ENCODE results near the gene THSD4.

THSD4 gene

DNA sequence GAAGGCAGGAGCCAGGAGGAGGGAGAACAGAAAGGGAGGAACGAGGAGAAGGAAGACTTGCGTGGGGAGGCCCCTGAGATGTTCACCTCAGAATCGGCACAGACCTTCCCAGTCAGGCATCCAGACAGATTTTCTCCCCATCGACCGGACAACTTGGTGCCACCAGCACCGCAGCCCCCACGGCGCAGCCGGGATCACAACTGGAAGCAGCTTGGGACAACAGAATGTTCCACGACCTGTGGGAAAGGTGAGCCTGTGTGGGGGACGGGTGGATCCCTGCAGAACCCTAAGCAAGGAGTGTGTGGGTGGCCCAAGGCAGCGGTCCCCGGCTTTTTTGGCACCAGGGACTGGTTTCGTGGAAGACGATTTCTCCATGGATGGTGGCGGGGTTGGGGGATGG lies 622.5 kb downstream of the THSD4 start:
- TF ChIP-seq EZH2phosphoT487 (IDR thresholded peaks at IDR 0.05; ENCODE audit: borderline replicate concordance, low read length) (no peak), CTCF (IDR thresholded peaks at IDR 0.05; ENCODE audit: low read depth, low read length, poor library complexity, severe bottlenecking) (no peak)
- no peaks in the 10 kb centered on the region for H3F3A ChIP-seq (ENCODE audit: control insufficient read depth, insufficient read depth)
- H3K36me3 ChIP-seq (ENCODE audit: control insufficient read depth, low read length): no peaks in the 10 kb centered on the region
- no peaks in the 10 kb centered on the region for H4K20me1 ChIP-seq (ENCODE audit: control insufficient read depth, insufficient read depth, low read depth, low read length)
- no peak overlapping the region for H3K4me3 ChIP-seq (ENCODE audit: low read length)
- H3K4me2 ChIP-seq (ENCODE audit: low read length): no peak overlapping the region
- peaks cover 34% of the 10 kb centered on the region for H3K27me3 ChIP-seq (ENCODE audit: control insufficient read depth, low read length)
- H3K79me2 ChIP-seq (ENCODE audit: control insufficient read depth, low read length): no peaks in the 10 kb centered on the region
- H3K9me2 ChIP-seq (replicated peaks; ENCODE audit: control insufficient read depth, low read length): no peaks in the 10 kb centered on the region
- no peaks in the 10 kb centered on the region for H3K9me3 ChIP-seq (ENCODE audit: control insufficient read depth, insufficient read depth, low read length)
- peaks cover 14% of the 10 kb centered on the region for H3K4me1 ChIP-seq (ENCODE audit: control insufficient read depth, low read length)
- no peak overlapping the region for H3K27ac ChIP-seq (ENCODE audit: low read depth, low read length)

GRCh38 chr15:71739355-71739754 lies 624.1 kb downstream of the THSD4 start:
- H3K4me2 ChIP-seq (ENCODE audit: low read length): no peak overlapping the region
- H4K20me1 ChIP-seq (ENCODE audit: control insufficient read depth, insufficient read depth, low read depth, low read length): no peaks in the 10 kb centered on the region
- no peak for TF ChIP-seq EZH2phosphoT487 (IDR thresholded peaks at IDR 0.05; ENCODE audit: borderline replicate concordance, low read length)
- H3K4me1 ChIP-seq (ENCODE audit: control insufficient read depth, low read length): peaks cover 14% of the 10 kb centered on the region
- H3K36me3 ChIP-seq (ENCODE audit: control insufficient read depth, low read length): no peaks in the 10 kb centered on the region
- no peak overlapping the region for H3K27ac ChIP-seq (ENCODE audit: low read depth, low read length)
- H3F3A ChIP-seq (ENCODE audit: control insufficient read depth, insufficient read depth): no peaks in the 10 kb centered on the region
- no peaks in the 10 kb centered on the region for H3K9me3 ChIP-seq (ENCODE audit: control insufficient read depth, insufficient read depth, low read length)
- no peak overlapping the region for H3K4me3 ChIP-seq (ENCODE audit: low read length)
- peaks cover 44% of the 10 kb centered on the region for H3K27me3 ChIP-seq (ENCODE audit: control insufficient read depth, low read length)
- H3K79me2 ChIP-seq (ENCODE audit: control insufficient read depth, low read length): no peaks in the 10 kb centered on the region
- no peaks in the 10 kb centered on the region for H3K9me2 ChIP-seq (replicated peaks; ENCODE audit: control insufficient read depth, low read length)

GRCh38 chr15:71742964-71743363 lies 627.7 kb downstream of the THSD4 start:
- H3K4me3 ChIP-seq (ENCODE audit: low read length): no peak overlapping the region
- H3K79me2 ChIP-seq (ENCODE audit: control insufficient read depth, low read length): no peaks in the 10 kb centered on the region
- H3K9me3 ChIP-seq (ENCODE audit: control insufficient read depth, insufficient read depth, low read length): no peaks in the 10 kb centered on the region
- no peaks in the 10 kb centered on the region for H4K20me1 ChIP-seq (ENCODE audit: control insufficient read depth, insufficient read depth, low read depth, low read length)
- no peak overlapping the region for H3K4me2 ChIP-seq (ENCODE audit: low read length)
- no peaks in the 10 kb centered on the region for H3K9me2 ChIP-seq (replicated peaks; ENCODE audit: control insufficient read depth, low read length)
- H3F3A ChIP-seq (ENCODE audit: control insufficient read depth, insufficient read depth): no peaks in the 10 kb centered on the region
- H3K27me3 ChIP-seq (ENCODE audit: control insufficient read depth, low read length): peaks cover 24% of the 10 kb centered on the region
- no peak overlapping the region for H3K27ac ChIP-seq (ENCODE audit: low read depth, low read length)
- H3K36me3 ChIP-seq (ENCODE audit: control insufficient read depth, low read length): no peaks in the 10 kb centered on the region
- no peaks in the 10 kb centered on the region for H3K4me1 ChIP-seq (ENCODE audit: control insufficient read depth, low read length)
- TF ChIP-seq EZH2phosphoT487 (IDR thresholded peaks at IDR 0.05; ENCODE audit: borderline replicate concordance, low read length) (no peak), CTCF (IDR thresholded peaks at IDR 0.05; ENCODE audit: low read depth, low read length, poor library complexity, severe bottlenecking) (no peak)

GRCh38 chr15:71743861-71744382 lies 628.7 kb downstream of the THSD4 start:
- Histone ChIP-seq H3K27ac (ENCODE audit: low read depth, low read length) (no peak overlapping the region), H3K36me3 (ENCODE audit: control insufficient read depth, low read length) (no peaks in the 10 kb centered on the region), H3K9me2 (replicated peaks; ENCODE audit: control insufficient read depth, low read length) (no peaks in the 10 kb centered on the region), H3K4me1 (ENCODE audit: control insufficient read depth, low read length) (no peaks in the 10 kb centered on the region), H3K4me2 (ENCODE audit: low read length) (no peak overlapping the region), H3K27me3 (ENCODE audit: control insufficient read depth, low read length) (peaks cover 24% of the 10 kb centered on the region), H3F3A (ENCODE audit: control insufficient read depth, insufficient read depth) (no peaks in the 10 kb centered on the region), H3K9me3 (ENCODE audit: control insufficient read depth, insufficient read depth, low read length) (no peaks in the 10 kb centered on the region), H3K79me2 (ENCODE audit: control insufficient read depth, low read length) (no peaks in the 10 kb centered on the region), H4K20me1 (ENCODE audit: control insufficient read depth, insufficient read depth, low read depth, low read length) (no peaks in the 10 kb centered on the region), H3K4me3 (ENCODE audit: low read length) (no peak overlapping the region)
- TF ChIP-seq EZH2phosphoT487 (IDR thresholded peaks at IDR 0.05; ENCODE audit: borderline replicate concordance, low read length): no peak
- TF ChIP-seq CTCF (IDR thresholded peaks at IDR 0.05; ENCODE audit: low read depth, low read length, poor library complexity, severe bottlenecking): peak; percentile 74
